NOMO-1 treated with dmso at 0.1 percent for 144 hours (cell line): ENCODE measurements around the gene HRH3.

Experiments used
- DNase-seq: peaks from one replicate; lab custom pipeline; 2025; ENCODE audit not compliant: unreplicated experiment; lab: John Stamatoyannopoulos, UW

HRH3 gene

DNA sequence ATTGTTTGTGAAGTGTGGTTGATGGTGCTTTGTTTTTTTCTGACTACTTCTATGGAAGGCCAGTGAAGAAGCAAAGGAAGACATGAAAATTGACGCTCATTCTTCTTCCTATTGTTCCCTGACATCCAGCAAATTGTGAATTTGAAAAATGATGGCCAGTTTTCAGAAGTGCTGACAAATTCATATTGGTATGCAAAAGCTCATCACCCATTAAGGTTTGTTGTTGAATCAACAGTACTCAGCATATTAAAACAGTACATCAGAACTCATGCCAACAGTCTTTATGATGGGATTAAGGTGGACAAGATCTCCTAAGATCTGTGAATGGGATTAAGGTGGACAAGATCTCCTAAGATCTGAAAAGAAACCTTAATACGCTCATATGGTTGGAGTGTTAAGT is 38.3 kb downstream of the HRH3 start:
- no peak for DNase-seq

DNA sequence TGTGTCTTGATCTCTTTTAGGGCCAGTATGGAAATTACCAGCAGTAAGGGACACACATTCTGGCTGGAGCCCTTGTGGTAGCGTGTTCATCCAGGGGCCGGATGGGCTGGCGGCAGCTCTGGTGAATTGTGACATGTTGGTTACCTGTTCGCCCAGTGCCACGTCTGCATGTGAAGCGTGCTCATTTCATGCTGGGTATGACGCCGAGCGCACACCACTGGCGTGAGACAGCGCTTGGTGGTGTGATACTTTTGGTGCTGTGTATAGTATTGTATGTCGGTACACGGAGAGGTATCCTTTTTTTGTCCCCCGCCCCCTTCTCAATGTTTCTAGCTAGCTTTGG is 40.9 kb downstream of the HRH3 start:
- no peak for DNase-seq

DNA sequence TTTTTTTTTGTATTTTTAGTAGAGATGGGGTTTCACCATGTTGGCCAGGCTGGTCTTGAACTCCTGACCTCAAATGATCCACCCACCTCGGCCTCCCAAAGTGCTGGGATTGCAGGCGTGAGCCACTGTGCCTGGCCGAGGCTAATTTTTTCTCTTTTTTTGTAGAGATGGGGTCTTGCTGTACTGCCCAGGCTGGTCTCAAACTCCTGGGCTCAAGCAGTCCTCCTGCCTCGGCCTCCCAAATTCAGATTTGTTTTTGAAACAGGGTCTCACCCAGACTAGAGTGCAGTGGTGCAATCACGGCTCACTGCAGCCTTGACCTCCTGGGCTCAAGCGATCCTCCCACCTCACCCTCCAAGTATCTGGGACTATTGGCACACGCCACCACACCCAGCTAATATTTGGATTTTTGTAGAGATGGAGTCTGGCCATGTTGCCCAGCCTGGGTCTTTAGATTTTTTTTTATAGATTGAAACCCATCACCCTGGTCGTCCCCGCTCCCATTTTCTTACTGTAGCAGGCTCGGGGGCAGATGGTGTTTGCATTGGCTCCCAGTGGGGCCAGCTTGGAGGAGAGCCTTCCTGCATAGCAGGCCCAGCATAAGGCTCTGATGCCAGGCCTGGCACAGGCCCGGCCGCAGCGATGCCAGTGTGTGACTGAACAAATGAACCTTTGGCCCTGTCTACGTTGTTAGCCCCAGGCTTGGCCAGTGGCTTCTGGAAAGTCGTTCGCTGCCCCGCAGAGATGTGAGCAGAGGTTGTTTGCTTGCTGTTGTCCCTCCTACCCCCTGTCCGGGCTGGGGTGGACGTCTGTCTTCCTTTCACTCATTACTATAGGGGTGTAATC is 41.5 kb downstream of the HRH3 start:
- DNase-seq = no peak

DNA sequence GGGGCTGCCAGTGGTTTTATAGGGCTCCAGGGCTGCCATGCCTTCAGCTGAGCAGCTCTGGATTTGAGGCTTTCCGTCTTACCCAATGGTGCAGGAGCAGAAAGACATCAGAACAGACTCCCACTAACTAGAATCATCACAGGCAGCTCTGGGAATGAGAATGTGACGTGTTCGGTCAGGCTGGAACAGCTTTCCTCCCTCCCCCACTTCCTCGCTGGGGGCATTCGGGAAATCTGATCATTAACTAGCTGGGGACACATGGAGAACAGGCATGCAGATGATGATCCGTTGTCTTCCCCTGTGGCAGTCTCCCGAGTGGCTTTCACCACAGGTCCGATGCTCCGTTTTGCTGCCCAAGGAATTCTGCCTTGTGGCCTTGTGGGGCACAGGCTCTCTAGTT is 42.8 kb downstream of the HRH3 start:
- DNase-seq = no peak

DNA sequence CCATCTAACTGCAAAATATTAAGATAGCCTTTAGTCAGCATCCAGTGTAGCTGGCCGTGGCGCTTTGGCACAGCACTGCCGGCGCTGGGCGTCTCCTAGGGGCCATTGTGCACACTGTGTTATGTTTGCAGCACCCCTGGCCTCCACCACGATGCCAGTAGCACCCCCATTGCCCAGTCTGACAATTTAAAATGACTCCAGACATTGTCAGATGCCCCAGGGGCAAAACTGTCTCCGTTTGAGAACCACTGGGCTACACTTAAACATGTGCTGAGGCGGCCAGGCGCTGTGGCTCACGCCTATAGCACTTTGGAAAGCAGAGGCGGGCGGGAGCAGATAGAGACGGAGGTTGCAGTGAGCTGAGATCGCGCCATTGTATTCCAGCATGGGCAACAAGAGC is 43.2 kb downstream of the HRH3 start:
- no peak for DNase-seq

DNA sequence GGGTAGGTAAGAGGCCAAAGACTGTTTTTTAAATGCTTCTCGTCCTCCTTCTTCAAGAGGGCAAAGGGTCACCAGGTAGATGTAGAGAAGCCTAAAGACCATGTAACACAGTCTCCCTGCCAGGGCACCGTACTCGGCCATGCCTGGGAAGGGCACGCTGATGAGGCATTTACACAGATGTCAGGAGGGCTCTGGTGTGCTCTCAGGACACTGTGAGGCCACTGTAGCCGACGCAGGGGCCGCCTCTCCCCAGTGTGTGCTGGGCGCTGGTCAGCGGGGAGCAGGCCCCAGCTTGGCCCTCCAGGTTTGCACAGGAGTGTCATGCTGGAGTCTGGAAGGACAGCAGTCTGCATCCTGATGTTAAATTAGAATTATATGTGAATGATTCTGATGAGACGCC is 44.4 kb downstream of the HRH3 start:
- no peak for DNase-seq

DNA sequence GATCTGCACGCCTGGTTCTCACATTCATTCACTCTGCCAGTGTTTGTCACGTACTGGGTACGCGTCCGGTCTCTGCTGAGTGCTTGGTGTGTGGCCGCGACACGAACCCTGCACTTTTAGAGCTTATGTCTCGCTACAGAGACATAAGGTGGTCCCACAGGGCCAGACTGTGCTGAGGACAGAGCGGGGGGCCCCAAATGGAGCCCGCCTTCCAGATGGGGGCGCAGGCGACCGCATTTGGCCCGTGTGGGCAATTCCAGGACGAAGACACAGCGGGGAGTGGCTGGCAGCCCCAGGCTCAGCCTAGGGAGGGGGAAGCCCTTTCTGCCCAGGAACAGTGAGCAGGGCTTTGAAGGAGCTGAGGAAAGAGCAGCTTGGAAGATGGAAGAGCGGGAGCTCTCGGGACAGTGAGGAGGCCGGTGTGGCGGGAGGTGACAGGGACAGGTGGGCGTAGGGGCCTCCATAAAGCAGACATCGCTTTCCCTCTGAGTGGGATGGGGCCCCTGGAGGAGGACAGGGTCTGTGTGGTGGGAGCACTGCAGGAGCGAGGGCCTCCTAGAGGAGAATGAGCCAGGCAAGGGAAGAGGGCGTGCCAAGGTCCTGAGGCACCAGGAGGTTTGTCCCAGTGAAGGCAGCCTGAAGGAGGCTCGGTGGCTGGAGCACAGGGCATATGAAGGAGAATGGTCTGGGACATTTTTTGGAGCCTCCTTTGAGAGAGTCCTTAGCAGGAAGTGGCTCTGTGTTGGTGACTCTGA is 45.0 kb downstream of the HRH3 start:
- DNase-seq = no peak

DNA sequence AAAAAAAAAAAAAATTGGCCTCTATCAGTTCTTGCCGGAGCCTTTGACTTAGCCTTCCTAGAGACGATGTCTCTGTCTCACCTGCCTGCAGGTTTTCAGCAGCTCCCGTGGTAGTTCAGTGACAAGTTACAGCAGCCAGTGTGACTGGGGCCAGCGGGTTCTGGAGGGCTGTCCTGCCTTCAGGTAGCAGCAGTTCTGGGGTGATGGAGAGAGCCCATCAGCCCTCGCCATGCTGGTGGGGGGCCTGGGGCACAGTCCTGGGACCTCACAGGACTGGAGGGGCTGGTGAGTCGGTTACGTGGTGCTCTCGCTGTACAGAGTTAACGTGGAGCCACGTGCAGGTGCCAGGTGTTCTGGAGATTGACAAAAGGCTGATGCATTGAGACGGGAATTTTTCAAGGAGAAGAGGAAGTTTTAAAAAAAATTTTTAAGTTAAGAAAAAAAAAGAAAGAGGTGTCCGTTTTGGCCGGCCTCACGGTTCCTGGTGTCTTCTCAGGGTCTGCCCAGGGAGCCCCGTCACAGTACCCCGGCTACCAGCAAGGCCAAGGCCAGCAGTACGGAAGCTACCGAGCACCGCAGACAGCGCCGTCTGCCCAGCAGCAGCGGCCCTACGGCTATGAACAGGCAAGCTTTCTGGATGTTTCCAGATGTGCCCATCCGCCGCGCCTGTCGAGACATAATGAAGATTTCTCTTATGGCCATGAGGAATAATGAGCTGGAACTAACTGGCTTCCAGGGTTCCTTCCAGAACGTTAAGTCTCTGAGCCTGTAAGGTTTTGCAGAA is 45.9 kb downstream of the HRH3 start:
- DNase-seq = no peak

DNA sequence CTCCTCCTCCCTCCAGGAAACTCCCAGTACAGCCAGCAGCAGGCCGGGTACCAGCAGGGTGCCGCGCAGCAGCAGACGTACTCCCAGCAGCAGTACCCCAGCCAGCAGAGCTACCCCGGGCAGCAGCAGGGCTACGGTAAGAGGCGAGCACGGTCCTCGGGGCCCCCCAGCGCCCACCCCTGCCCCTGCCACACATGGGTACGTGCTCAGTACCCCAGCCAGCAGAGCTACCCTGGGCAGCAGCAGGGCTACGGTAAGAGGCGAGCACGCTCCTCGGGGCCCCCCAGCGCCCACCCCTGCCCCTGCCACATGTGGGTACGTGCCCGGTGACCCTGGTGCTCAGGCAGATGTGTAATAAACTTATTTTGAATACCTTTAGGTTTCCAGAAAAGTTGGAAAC is 47.4 kb downstream of the HRH3 start:
- no peak for DNase-seq

DNA sequence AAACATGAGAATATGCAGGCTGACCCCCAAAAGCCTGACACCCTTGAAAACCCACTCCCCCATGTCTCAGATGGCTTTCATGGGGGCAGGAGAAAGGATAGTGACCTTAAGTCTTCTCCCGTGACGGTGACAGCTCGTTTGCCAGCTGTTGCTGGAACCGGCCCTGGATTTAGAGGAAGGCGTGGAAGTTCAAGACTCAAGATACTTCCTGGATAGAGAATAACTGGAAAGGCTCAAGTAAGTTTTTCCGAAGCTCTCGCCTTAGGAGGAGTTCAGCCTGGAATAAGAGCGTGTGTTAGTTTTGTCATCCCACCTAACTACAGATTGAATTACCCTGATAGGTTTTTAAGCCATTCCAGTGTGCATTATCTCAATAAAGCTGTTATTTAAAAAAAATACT is 48.8 kb downstream of the HRH3 start:
- no peak for DNase-seq

DNA sequence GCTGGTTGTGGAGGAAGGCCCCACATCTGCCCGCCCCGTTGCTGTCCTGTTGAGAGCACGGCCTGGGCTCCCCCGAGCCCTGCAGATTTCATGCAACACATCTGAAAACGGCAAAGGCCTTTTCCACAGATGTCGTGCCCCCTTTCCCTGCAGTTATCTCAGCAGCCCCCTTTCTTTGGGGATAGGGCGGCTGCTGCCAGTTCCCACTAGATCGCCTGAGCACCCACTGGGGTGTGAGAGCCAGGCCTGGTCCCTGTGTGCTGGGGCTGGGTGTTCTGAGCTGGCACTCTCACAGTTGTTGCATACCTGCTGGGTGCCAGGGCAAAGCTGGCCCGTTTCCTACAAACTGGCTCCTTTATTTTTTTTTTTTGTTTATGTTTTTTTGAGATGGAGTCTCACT is 49.5 kb downstream of the HRH3 start:
- no peak for DNase-seq

DNA sequence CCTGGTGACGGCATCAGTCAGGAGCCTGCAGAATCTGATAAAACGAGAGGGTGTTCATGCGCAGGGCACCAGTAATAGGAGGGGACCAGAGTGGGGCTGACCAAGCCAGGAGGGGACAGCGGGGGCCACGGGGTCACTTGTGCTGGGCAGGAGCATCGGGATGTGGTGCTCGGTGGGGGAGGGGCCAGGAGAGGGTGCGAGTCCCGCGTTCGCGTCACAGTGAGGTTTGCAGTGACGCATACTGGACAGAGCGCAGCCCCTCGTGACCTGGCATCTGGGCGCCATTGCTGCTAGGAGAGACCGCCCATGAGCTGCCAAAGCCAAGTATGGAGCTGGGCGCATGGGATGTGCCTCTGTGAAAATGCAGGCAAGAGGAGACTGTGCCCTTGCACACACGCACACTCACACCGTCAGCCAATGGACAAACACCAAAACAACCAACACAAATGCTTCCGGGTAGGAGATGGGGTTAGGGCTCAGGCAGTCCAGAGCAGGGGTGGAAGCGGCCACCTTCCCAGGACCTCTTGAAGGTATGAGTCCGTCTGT is 51.1 kb downstream of the HRH3 start:
- DNase-seq = no peak

DNA sequence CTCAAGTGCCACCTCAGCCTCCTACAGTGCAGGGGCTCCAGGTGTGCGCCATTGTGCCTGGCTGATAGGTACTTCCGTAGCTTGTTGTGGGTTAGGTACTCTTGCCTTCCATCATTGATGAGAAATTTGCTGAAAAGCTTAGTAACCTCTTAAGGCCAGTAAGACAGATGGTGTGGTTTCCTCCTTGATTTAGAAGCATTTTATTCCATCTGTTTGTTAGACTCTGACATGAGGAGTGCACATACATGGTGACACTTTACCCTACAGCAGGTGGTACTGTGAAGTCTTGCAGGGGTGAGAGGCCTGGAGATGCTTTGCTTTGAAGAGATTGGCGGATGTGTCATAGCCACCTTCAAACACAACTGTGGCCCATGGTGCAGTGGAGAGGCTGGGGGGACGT is 52.0 kb downstream of the HRH3 start:
- no peak for DNase-seq

DNA sequence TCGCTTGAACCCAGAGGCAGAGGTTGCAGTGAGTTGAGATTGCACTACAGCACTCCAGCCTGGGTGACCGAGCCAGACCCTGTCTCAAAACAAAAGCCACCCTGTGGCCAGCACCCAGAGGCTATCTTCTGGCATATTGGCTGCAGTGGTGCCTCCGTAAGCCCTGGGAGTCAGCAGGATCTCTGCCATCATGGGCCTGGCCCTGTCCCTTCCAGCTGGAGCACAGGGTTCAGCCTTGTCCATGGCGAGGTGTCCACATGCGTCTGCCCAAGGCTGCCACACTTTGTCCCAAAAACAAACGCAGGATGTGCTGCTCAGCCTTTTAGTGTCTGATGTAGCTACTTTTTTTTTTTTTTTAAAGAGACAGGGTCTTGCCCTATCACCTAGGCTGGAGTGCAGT is 52.6 kb downstream of the HRH3 start:
- no peak for DNase-seq

DNA sequence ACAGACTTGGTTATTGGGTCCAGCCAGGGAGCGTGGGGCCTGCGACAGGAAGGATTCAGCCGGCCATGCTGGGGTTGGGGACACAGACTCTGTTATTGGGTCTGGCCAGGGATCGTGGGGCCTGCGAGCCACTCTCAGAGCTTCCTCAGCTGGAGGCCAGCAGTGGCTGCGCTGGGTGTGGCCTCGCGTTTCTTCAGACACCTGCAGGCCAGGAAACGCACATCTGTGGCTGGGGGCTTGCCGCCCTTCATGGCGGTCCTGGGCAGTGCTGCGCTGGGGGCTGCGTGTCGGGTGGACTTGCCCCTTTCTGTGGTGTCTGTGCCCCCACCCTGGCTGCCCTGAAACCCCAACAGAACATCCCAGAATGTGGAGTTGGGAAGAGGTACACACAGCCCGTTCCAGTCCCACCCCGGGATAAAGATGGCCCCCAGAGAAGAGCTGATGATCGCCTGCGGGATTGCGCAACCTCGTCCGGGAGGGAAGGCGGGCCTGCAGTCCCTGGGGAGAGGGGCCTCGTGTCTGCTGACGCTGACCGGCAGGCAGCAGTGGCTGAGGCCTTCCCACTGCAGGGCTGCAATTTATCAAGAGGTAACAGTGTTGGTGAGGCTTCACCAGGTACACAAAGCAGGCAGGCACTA is 54.2 kb downstream of the HRH3 start:
- DNase-seq = no peak
